SH-SY5Y (cell line): ENCODE results near the gene NT5DC4.

ENCODE experiments used
- GATA2 ChIP-seq: IDR thresholded peaks from 2 replicates; pipeline ENCODE4 v1.6.1; 2011; ENCODE audit warnings: mild to moderate bottlenecking, low read depth, low read length
- GATA3 ChIP-seq: IDR thresholded peaks from 2 replicates; pipeline ENCODE4 v1.6.1; 2011; ENCODE audit warnings: low read depth, mild to moderate bottlenecking, low read length, moderate library complexity

- TF ChIP-seq GATA2, result no peak
- no peak for TF ChIP-seq GATA3
Measured at GRCh38 chr2:112725545-112726457, 5.0 kb downstream of the NT5DC4 start.
